ENCODE results near the gene RNF10.

GRCh38 chr12:120598674-120599463 is 64.7 kb downstream of the RNF10 start:
- TF ChIP-seq, protein P1, sequence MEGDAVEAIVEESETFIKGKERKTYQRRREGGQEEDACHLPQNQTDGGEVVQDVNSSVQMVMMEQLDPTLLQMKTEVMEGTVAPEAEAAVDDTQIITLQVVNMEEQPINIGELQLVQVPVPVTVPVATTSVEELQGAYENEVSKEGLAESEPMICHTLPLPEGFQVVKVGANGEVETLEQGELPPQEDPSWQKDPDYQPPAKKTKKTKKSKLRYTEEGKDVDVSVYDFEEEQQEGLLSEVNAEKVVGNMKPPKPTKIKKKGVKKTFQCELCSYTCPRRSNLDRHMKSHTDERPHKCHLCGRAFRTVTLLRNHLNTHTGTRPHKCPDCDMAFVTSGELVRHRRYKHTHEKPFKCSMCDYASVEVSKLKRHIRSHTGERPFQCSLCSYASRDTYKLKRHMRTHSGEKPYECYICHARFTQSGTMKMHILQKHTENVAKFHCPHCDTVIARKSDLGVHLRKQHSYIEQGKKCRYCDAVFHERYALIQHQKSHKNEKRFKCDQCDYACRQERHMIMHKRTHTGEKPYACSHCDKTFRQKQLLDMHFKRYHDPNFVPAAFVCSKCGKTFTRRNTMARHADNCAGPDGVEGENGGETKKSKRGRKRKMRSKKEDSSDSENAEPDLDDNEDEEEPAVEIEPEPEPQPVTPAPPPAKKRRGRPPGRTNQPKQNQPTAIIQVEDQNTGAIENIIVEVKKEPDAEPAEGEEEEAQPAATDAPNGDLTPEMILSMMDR (optimal IDR thresholded peaks at IDR 0.05 in 1 of 3, IDR thresholded peaks at IDR 0.05 in 1 of 3, conservative IDR thresholded peaks at IDR 0.05 in 1 of 3; ENCODE audit: extremely low read depth in 1 of 3, insufficient read depth in 2 of 3, low read length in 3 of 3): no peak
- no peak for TF ChIP-seq EZH2 (IDR thresholded peaks at IDR 0.05; ENCODE audit: low read length)
